ENCODE results near the gene RSKR. TPM values are rescaled to one million over a fixed set of nuclear protein-coding genes. Genes with fewer than 3 reads are reported as not detected.
A peak's percentile ranks its signal among the peaks of the same experiment; 100 is the strongest.

The RSKR gene
- total and polyA plus RNA-seq, 4 donors: 0.13 to 15.7 (median 4.6) TPM

- peaks cover 0 to 2% of the 10 kb centered on the region in 2 donors for H3K4me1 ChIP-seq (ENCODE audit: control insufficient read depth in 1 of 2, insufficient read depth in 2 of 2, low read length in 2 of 2)
- no peak overlapping the region for H3K27ac ChIP-seq (ENCODE audit: low read depth in 1 of 2, low read length in 2 of 2)
- H3K36me3 ChIP-seq (ENCODE audit: control insufficient read depth in 1 of 2, insufficient read depth in 2 of 2, low read length in 1 of 2): no peaks in the 10 kb centered on the region
- H3K4me3 ChIP-seq (ENCODE audit: low read length in 2 of 2): no peak overlapping the region
- 72 to 77% methylated on average over 5 of the region's 5 CpGs for WGBS, 2 donors
- ATAC-seq (ENCODE audit: low FRiP score): no peak
- H3K9me3 ChIP-seq (ENCODE audit: control insufficient read depth, low read length): no peaks in the 10 kb centered on the region
- intact Hi-C loops (cut with DNase I): no loop called here
- DNase-seq: peak in 1 of 2 donors; percentile 61
- no peaks in the 10 kb centered on the region for H3K27me3 ChIP-seq (ENCODE audit: control insufficient read depth in 1 of 2, insufficient read depth in 2 of 2, low read length in 1 of 2)
Observed at GRCh38 chr17:28572259-28573039, 41.5 kb downstream of the RSKR start.

DNA sequence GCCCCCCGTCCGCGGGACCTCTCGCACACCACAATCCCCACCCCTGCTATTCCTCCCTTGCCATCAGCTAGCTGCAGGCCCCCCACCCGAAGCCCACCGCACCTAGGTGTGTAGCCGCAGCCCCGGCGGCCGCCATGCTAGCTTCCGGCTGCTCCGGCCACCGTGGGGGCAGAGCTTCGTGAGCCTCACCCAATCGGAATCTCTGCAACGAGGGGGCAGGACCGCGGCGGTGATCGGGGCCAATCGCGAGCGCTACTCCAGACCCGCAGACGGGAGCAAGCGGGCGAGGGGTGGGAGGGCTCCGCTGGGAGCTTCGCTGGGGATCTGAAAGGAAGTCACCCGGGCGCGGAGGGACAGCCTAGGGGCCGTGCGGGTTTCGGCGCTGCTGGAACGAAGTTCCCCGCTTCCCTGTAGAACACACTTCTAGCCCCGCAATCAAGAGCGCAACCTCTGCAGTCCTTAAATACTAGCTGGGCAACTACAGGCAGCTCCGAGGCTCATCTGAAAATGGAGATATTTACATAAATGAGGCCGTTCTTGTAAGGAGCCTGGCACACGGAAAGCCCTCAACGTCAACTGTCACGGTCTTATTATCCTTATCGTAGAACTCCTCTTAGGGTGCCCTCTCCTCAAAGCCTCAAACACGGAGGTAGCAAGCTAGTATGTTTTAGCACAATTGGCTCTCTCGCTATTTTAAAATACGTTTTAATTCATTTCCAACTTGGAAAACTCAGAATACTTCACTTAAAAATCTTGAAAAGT is 42.4 kb downstream of the RSKR start, which contains the start of gene PIGS:
Gene PIGS (minus strand): TSS at position 164 of the 762 bp plus-strand sequence. CDS start 28 bp downstream, at position 136.
- ATAC-seq (ENCODE audit: low FRiP score): peak; percentile 98
- intact Hi-C loops (cut with DNase I): no loop called here
- H3K36me3 ChIP-seq (ENCODE audit: control insufficient read depth in 1 of 2, insufficient read depth in 2 of 2, low read length in 1 of 2): no peaks in the 10 kb centered on the region
- no peaks in the 10 kb centered on the region for H3K27me3 ChIP-seq (ENCODE audit: control insufficient read depth in 1 of 2, insufficient read depth in 2 of 2, low read length in 1 of 2)
- peak; percentile 97 to 98 for DNase-seq
- H3K4me1 ChIP-seq (ENCODE audit: control insufficient read depth in 1 of 2, insufficient read depth in 2 of 2, low read length in 2 of 2): no peaks in the 10 kb centered on the region
- H3K27ac ChIP-seq (ENCODE audit: low read depth in 1 of 2, low read length in 2 of 2): peak within 1 kb of the TSS; percentile 37 to 39
- H3K4me3 ChIP-seq (ENCODE audit: low read length in 2 of 2): peak within 1 kb of the TSS; percentile 83 to 85
- 0 to 1% methylated on average over 47 to 49 of the region's 49 CpGs for WGBS, 2 donors
- H3K9me3 ChIP-seq (ENCODE audit: control insufficient read depth, low read length): no peaks in the 10 kb centered on the region

GRCh38 chr17:28570716-28571360 is 43.1 kb downstream of the RSKR start:
- WGBS, 2 donors: 1% methylated on average over 38 to 39 of the region's 39 CpGs

GRCh38 chr17:28569446-28569845 is 44.5 kb downstream of the RSKR start:
- Histone ChIP-seq H3K36me3 (ENCODE audit: control insufficient read depth in 1 of 2, insufficient read depth in 2 of 2, low read length in 1 of 2) (no peaks in the 10 kb centered on the region), H3K27me3 (ENCODE audit: control insufficient read depth in 1 of 2, insufficient read depth in 2 of 2, low read length in 1 of 2) (no peaks in the 10 kb centered on the region), H3K4me1 (ENCODE audit: control insufficient read depth in 1 of 2, insufficient read depth in 2 of 2, low read length in 2 of 2) (no peaks in the 10 kb centered on the region), H3K9me3 (ENCODE audit: control insufficient read depth, low read length) (no peaks in the 10 kb centered on the region), H3K4me3 (ENCODE audit: low read length in 2 of 2) (no peak overlapping the region), H3K27ac (ENCODE audit: low read depth in 1 of 2, low read length in 2 of 2) (no peak overlapping the region)
- ATAC-seq (ENCODE audit: low FRiP score) (no peak), DNase-seq (no peak)
- intact Hi-C loops (cut with DNase I): no loop called here
- WGBS, 2 donors: 92 to 100% methylated on average over 1 of the region's 1 CpG

More at GRCh38 chr17:28570716-28571360, 43.1 kb downstream of the RSKR start:
- Histone ChIP-seq H3K27me3 (ENCODE audit: control insufficient read depth in 1 of 2, insufficient read depth in 2 of 2, low read length in 1 of 2) (no peaks in the 10 kb centered on the region), H3K4me3 (ENCODE audit: low read length in 2 of 2) (peak overlapping the region; percentile 62 to 85), H3K36me3 (ENCODE audit: control insufficient read depth in 1 of 2, insufficient read depth in 2 of 2, low read length in 1 of 2) (no peaks in the 10 kb centered on the region), H3K4me1 (ENCODE audit: control insufficient read depth in 1 of 2, insufficient read depth in 2 of 2, low read length in 2 of 2) (no peaks in the 10 kb centered on the region), H3K9me3 (ENCODE audit: control insufficient read depth, low read length) (no peaks in the 10 kb centered on the region), H3K27ac (ENCODE audit: low read depth in 1 of 2, low read length in 2 of 2) (peak overlapping the region; percentile 30 to 37)
- peak in 1 of 2 donors; percentile 76 for DNase-seq
- ATAC-seq (ENCODE audit: low FRiP score): peak; percentile 57
- intact Hi-C loops (cut with DNase I): no loop called here

DNA sequence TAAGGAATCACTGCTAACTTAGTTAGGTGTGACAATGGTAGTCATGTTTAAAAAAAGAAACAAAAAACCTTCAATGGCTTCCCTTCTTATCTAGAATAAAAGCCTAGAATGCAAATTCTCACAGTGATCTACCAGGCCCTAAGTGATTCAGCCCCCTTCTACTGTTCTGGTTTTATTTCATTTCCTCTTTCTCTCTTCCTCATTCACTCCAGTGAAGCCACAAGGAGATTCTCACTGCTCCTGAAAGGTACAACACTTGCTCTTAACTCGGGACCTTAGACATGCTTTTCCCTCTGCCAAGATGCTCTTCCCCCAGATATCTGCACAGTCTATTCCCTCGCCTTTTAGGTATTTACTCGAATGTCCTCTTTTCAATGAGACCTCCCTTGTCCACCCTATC is 46.4 kb downstream of the RSKR start:
- H3K27ac ChIP-seq (ENCODE audit: low read depth in 1 of 2, low read length in 2 of 2): no peak overlapping the region
- H3K4me3 ChIP-seq (ENCODE audit: low read length in 2 of 2): no peak overlapping the region
- no peaks in the 10 kb centered on the region for H3K27me3 ChIP-seq (ENCODE audit: control insufficient read depth in 1 of 2, insufficient read depth in 2 of 2, low read length in 1 of 2)
- ATAC-seq (ENCODE audit: low FRiP score) (no peak), DNase-seq (no peak)
- intact Hi-C loops (cut with DNase I): no loop called here
- no peaks in the 10 kb centered on the region for H3K4me1 ChIP-seq (ENCODE audit: control insufficient read depth in 1 of 2, insufficient read depth in 2 of 2, low read length in 2 of 2)
- WGBS, 2 donors: 89 to 90% methylated on average over 3 of the region's 3 CpGs
- no peaks in the 10 kb centered on the region for H3K9me3 ChIP-seq (ENCODE audit: control insufficient read depth, low read length)
- H3K36me3 ChIP-seq (ENCODE audit: control insufficient read depth in 1 of 2, insufficient read depth in 2 of 2, low read length in 1 of 2): no peaks in the 10 kb centered on the region

DNA sequence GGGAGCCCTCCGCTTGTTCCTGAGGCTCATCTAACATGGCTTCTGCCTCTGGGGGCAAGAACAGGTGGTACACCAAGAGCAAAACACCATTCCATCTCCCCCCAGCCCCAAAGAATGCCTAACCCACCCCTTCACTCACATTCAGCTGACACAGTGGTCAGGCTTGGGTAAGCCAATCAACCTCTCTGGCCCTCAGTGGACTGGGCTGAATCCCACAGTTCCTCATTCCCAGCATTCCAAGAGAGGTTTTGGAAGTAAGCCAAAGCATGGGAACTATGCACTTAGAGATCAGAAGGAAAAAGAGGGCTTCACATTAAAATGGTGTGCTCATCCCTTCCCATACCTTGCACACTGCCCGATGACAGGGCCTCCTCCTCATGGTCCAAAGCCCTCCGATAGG is 50.5 kb downstream of the RSKR start:
- Histone ChIP-seq H3K27ac (ENCODE audit: low read depth in 1 of 2, low read length in 2 of 2) (no peak overlapping the region), H3K4me3 (ENCODE audit: low read length in 2 of 2) (no peak overlapping the region), H3K27me3 (ENCODE audit: control insufficient read depth in 1 of 2, insufficient read depth in 2 of 2, low read length in 1 of 2) (no peaks in the 10 kb centered on the region), H3K4me1 (ENCODE audit: control insufficient read depth in 1 of 2, insufficient read depth in 2 of 2, low read length in 2 of 2) (no peaks in the 10 kb centered on the region), H3K9me3 (ENCODE audit: control insufficient read depth, low read length) (no peaks in the 10 kb centered on the region), H3K36me3 (ENCODE audit: control insufficient read depth in 1 of 2, insufficient read depth in 2 of 2, low read length in 1 of 2) (peaks cover 4% of the 10 kb centered on the region in 2 donors)
- intact Hi-C loops (cut with DNase I): no loop called here
- DNase-seq (peak in 1 of 2 donors; percentile 27), ATAC-seq (ENCODE audit: low FRiP score) (no peak)
- 71 to 77% methylated on average over 3 of the region's 3 CpGs for WGBS, 2 donors

Other genes starting within 250 kb of the RSKR start
- not detected for gene SEBOX, start 249.0 kb downstream of the RSKR start, total RNA-seq
- gene SEBOX, start 249.0 kb downstream of the RSKR start, polyA plus RNA-seq: not detected
- gene VTN, start 243.9 kb downstream of the RSKR start, total RNA-seq: 1 to 10 TPM; 1.5 to 2.6 TPM
- gene VTN, start 243.9 kb downstream of the RSKR start, polyA plus RNA-seq: 1 to 10 TPM in 1 of 2 donors, under 1 TPM in 1; 0.63 to 4.3 TPM
- 10 to 100 TPM; 14.5 to 20.3 TPM for gene SARM1, start 242.5 kb downstream of the RSKR start, total RNA-seq
- gene SARM1, start 242.5 kb downstream of the RSKR start, polyA plus RNA-seq: 10 to 100 TPM in 1 of 2 donors, 1 to 10 TPM in 1; 4.9 to 10.3 TPM
- gene SLC46A1, start 208.0 kb downstream of the RSKR start, total RNA-seq: 10 to 100 TPM in 1 of 2 donors, 1 to 10 TPM in 1; 6.4 to 16.7 TPM
- gene SLC46A1, start 208.0 kb downstream of the RSKR start, polyA plus RNA-seq: 10 to 100 TPM in 1 of 2 donors, 1 to 10 TPM in 1; 4.4 to 10.5 TPM
- not detected for gene SLC13A2, start 140.5 kb downstream of the RSKR start, total RNA-seq
- gene SLC13A2, start 140.5 kb downstream of the RSKR start, polyA plus RNA-seq: 10 to 100 TPM in 1 of 2 donors, not detected in 1; 23.8 TPM
- gene FOXN1, start 107.8 kb downstream of the RSKR start, total RNA-seq: not detected
- gene FOXN1, start 107.8 kb downstream of the RSKR start, polyA plus RNA-seq: not detected
- gene UNC119, start 61.6 kb downstream of the RSKR start, total RNA-seq: 10 to 100 TPM; 17.4 to 25.7 TPM
- gene UNC119, start 61.6 kb downstream of the RSKR start, polyA plus RNA-seq: 10 to 100 TPM; 18.7 to 36.6 TPM
- 10 to 100 TPM; 33.5 to 38.7 TPM for gene PIGS, start 42.7 kb downstream of the RSKR start, total RNA-seq
- 10 to 100 TPM; 21.8 to 37.7 TPM for gene PIGS, start 42.7 kb downstream of the RSKR start, polyA plus RNA-seq
- gene ALDOC, start 37.3 kb downstream of the RSKR start, total RNA-seq: 10 to 100 TPM; 22.1 to 27.1 TPM
- 10 to 100 TPM; 15.4 to 30.4 TPM for gene ALDOC, start 37.3 kb downstream of the RSKR start, polyA plus RNA-seq
- gene SPAG5, start 15.2 kb downstream of the RSKR start, total RNA-seq: 1 to 10 TPM; 2.2 to 3.6 TPM
- 1 to 10 TPM; 1.6 to 4.3 TPM for gene SPAG5, start 15.2 kb downstream of the RSKR start, polyA plus RNA-seq
- gene BLTP2, start 31.0 kb upstream of the RSKR start, total RNA-seq: 100 to 1,000 TPM; 100 to 135 TPM
- 10 to 100 TPM; 27.7 to 27.8 TPM for gene BLTP2, start 31.0 kb upstream of the RSKR start, polyA plus RNA-seq
- gene SDF2, start 47.7 kb upstream of the RSKR start, total RNA-seq: 10 to 100 TPM; 34.8 to 40.8 TPM
- gene SDF2, start 47.7 kb upstream of the RSKR start, polyA plus RNA-seq: 10 to 100 TPM; 36.7 to 51.5 TPM
- gene SUPT6H, start 48.0 kb upstream of the RSKR start, total RNA-seq: 10 to 100 TPM; 73.1 to 81.2 TPM
- gene SUPT6H, start 48.0 kb upstream of the RSKR start, polyA plus RNA-seq: 10 to 100 TPM; 22.5 to 41.0 TPM
- gene PROCA1, start 97.7 kb upstream of the RSKR start, total RNA-seq: 1 to 10 TPM in 1 of 2 donors, under 1 TPM in 1; 0.78 to 6.6 TPM
- 1 to 10 TPM; 5.1 to 5.3 TPM for gene PROCA1, start 97.7 kb upstream of the RSKR start, polyA plus RNA-seq
- 100 to 1,000 TPM; 107 to 115 TPM for gene RAB34, start 103.7 kb upstream of the RSKR start, total RNA-seq
- gene RAB34, start 103.7 kb upstream of the RSKR start, polyA plus RNA-seq: 100 to 1,000 TPM; 133 to 303 TPM
- 1,000 to 10,000 TPM; 1,133 to 1,177 TPM for gene RPL23A, start 105.8 kb upstream of the RSKR start, total RNA-seq
- 1,000 to 10,000 TPM; 1,641 to 1,888 TPM for gene RPL23A, start 105.8 kb upstream of the RSKR start, polyA plus RNA-seq
- gene TLCD1, start 112.0 kb upstream of the RSKR start, total RNA-seq: 1 to 10 TPM in 1 of 2 donors, under 1 TPM in 1; 0.90 to 2.5 TPM
- 1 to 10 TPM in 1 of 2 donors, not detected in 1; 1.5 TPM for gene TLCD1, start 112.0 kb upstream of the RSKR start, polyA plus RNA-seq
- 1 to 10 TPM; 1.6 to 4.5 TPM for gene NEK8, start 114.6 kb upstream of the RSKR start, total RNA-seq
- 1 to 10 TPM; 2.0 to 5.3 TPM for gene NEK8, start 114.6 kb upstream of the RSKR start, polyA plus RNA-seq
- 10 to 100 TPM; 18.8 to 24.6 TPM for gene TRAF4, start 129.8 kb upstream of the RSKR start, total RNA-seq
- gene TRAF4, start 129.8 kb upstream of the RSKR start, polyA plus RNA-seq: 10 to 100 TPM; 10.7 to 19.3 TPM
- 10 to 100 TPM; 18.4 to 18.7 TPM for gene FAM222B, start 228.6 kb upstream of the RSKR start, total RNA-seq
- 1 to 10 TPM; 3.6 to 4.6 TPM for gene FAM222B, start 228.6 kb upstream of the RSKR start, polyA plus RNA-seq
- gene ERAL1, start 240.8 kb upstream of the RSKR start, total RNA-seq: 10 to 100 TPM; 17.1 to 20.0 TPM
- gene ERAL1, start 240.8 kb upstream of the RSKR start, polyA plus RNA-seq: 10 to 100 TPM; 16.7 to 21.5 TPM